Vagina (tissue), 2 donors: ENCODE measurements around the gene INPP5K.

ENCODE experiments used
- POLR2AphosphoS5 ChIP-seq, 2 donors: sonication (generic); formaldehyde crosslinking; IDR thresholded peaks; one replicate each; pipeline ENCODE4 v1.9.0; 2017; ENCODE audit warnings: antibody characterized with exemption in 2 of 2, mild to moderate bottlenecking in 2 of 2, low read depth in 1 of 2; ENCODE audit not compliant: insufficient read depth in 1 of 2
- TF ChIP-seq, protein P1 (sequence below), 3 experiments: fragments of 450-650 bp in 2 of 3; fragments of 200-600 bp in 1 of 3; sonication (generic) in 1 of 3; IDR thresholded peaks; one replicate each; pipeline ENCODE4 v1.5.1; 2017 to 2019; ENCODE audit warnings: antibody characterized with exemption in 3 of 3, mild to moderate bottlenecking in 2 of 3, moderate library complexity in 2 of 3

GRCh38 chr17:1455797-1456599 is 60.4 kb downstream of the INPP5K start, which contains the start of gene CRK:
- TF ChIP-seq, protein P1, sequence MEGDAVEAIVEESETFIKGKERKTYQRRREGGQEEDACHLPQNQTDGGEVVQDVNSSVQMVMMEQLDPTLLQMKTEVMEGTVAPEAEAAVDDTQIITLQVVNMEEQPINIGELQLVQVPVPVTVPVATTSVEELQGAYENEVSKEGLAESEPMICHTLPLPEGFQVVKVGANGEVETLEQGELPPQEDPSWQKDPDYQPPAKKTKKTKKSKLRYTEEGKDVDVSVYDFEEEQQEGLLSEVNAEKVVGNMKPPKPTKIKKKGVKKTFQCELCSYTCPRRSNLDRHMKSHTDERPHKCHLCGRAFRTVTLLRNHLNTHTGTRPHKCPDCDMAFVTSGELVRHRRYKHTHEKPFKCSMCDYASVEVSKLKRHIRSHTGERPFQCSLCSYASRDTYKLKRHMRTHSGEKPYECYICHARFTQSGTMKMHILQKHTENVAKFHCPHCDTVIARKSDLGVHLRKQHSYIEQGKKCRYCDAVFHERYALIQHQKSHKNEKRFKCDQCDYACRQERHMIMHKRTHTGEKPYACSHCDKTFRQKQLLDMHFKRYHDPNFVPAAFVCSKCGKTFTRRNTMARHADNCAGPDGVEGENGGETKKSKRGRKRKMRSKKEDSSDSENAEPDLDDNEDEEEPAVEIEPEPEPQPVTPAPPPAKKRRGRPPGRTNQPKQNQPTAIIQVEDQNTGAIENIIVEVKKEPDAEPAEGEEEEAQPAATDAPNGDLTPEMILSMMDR (IDR thresholded peaks at IDR 0.05), result peak in 1 of 3 experiments; percentile 13
- TF ChIP-seq POLR2AphosphoS5 (IDR thresholded peaks at IDR 0.05; ENCODE audit: insufficient read depth in 1 of 2, low read depth in 1 of 2), result peak; percentile 68 to 81
